GM06990 (cell line): ENCODE measurements around the gene RAB5IF.

Source experiments
- DNase-seq: peaks from one replicate; pipeline ENCODE4 v3.0.0-alpha.2; 2011; ENCODE audit not compliant: insufficient read length; ENCODE audit errors: extremely low read depth
- H3K27me3 ChIP-seq: replicated peaks from 2 replicates; pipeline ENCODE4 v1.6.0; 2011; ENCODE audit warnings: low read length; ENCODE audit not compliant: control insufficient read depth, insufficient read depth
- H3K36me3 ChIP-seq: 2 replicates; pipeline ENCODE4 v1.5.1; 2011; ENCODE audit warnings: low read length; ENCODE audit not compliant: control insufficient read depth, insufficient read depth
- H3K4me3 ChIP-seq: replicated peaks from 2 replicates; pipeline ENCODE4 v1.5.1; 2011; ENCODE audit warnings: low read depth, mild to moderate bottlenecking, control low read depth, low read length
- CTCF ChIP-seq: IDR thresholded peaks from 2 replicates; pipeline ENCODE4 v1.5.1; 2011; ENCODE audit warnings: low read length, control low read depth, mild to moderate bottlenecking, inconsistent platforms; ENCODE audit not compliant: insufficient read depth, poor library complexity, severe bottlenecking

The RAB5IF gene

GRCh38 chr20:36569847-36570429 lies 35.6 kb upstream of the RAB5IF start:
- H3K27me3 ChIP-seq, result no peaks in the 10 kb centered on the region
- H3K4me3 ChIP-seq, result no peak overlapping the region
- no peak for DNase-seq
- no peak for TF ChIP-seq CTCF
- H3K36me3 ChIP-seq, result no peaks in the 10 kb centered on the region

GRCh38 chr20:36571564-36572504 lies 33.7 kb upstream of the RAB5IF start:
- Histone ChIP-seq H3K36me3 (no peaks in the 10 kb centered on the region; the same call in 1 of the 2 replicates), H3K27me3 (no peaks in the 10 kb centered on the region), H3K4me3 (peak overlapping the region; percentile 93)
- no peak for DNase-seq
- TF ChIP-seq CTCF, result no peak

GRCh38 chr20:36572701-36573102 lies 32.9 kb upstream of the RAB5IF start:
- no peaks in the 10 kb centered on the region for H3K27me3 ChIP-seq
- no peak for DNase-seq
- TF ChIP-seq CTCF, result no peak
- no peaks in the 10 kb centered on the region; the same call in 1 of the 2 replicates for H3K36me3 ChIP-seq
- peak overlapping the region; percentile 93 for H3K4me3 ChIP-seq

DNA sequence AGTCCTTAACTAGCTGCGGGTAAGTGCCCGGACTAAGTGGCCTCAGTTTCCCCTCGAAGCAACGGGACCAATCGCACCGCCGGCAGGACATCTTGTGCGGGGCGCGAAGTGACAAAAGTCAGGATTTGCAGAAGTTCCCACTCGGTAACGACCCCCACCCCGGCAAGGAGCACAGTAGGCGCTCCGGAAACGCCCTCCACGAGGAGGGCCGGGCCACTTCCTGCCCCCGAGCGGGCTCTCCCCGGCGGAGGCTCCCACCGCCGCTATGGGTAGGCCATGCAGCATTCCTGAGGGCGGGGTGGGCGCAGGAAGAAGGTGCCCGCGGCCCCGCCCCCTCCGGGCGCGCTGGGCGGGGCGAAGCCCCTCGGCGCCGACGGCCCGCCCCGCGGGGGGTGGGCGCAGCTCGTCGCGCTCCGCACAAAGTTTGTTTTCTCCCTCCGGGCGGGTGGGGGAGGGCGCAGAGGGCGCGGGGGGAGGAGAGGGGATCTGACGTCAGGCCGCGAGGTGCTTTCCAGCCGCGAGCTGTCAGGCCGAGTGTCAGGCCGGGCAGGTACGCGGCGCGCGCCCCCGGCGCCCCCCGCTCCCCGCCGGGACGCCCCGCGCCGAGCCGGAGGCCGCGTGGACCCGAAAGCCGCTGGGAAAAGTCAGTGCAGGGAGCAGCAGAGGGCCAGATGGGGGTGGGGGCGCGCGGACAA lies 32.3 kb upstream of the RAB5IF start, which contains the start of gene TGIF2:
Gene TGIF2, plus strand, starts transcription at position 495 of the 695 bp plus-strand sequence. CDS start 5,178 bp downstream, outside the sequence.
- Histone ChIP-seq H3K36me3 (no peaks in the 10 kb centered on the region; the same call in 1 of the 2 replicates), H3K4me3 (peak within 1 kb of the TSS; percentile 93), H3K27me3 (no peaks in the 10 kb centered on the region)
- TF ChIP-seq CTCF, result no peak
- peak; percentile 92 for DNase-seq

GRCh38 chr20:36573798-36574365 lies 31.7 kb upstream of the RAB5IF start:
- DNase-seq, result peak; percentile 55
- no peaks in the 10 kb centered on the region for H3K27me3 ChIP-seq
- H3K4me3 ChIP-seq, result peak overlapping the region; percentile 93
- no peak for TF ChIP-seq CTCF
- peaks cover 4% of the 10 kb centered on the region for H3K36me3 ChIP-seq
